HG03280 (cell line): ENCODE results near the gene ADAMTSL3.

Source experiments
- ATAC-seq: cut with Tn5 transposase; IDR thresholded peaks from one replicate; pipeline ENCODE4 v1.9.1; 2021; ENCODE audit warnings: mild to moderate bottlenecking, moderate library complexity; ENCODE audit not compliant: unreplicated experiment

Gene ADAMTSL3

DNA sequence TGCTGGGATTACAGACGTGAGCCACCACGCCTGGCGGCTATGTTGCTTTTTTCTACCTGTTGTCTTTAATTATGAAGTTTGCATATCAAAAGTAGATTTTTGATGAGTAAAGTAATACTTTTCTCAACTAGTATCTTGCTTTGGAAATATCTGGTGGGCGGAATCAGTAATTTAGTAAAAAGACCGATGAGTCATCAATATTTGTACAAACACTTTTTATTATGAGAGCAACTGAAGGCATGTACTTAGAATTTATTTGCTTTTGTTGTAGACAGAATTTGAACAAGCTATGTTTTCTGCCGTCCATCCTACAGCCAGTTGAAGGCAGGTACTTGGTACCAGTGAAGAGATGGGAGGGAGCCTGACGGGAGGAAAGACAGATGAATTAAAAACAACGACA is 164.7 kb downstream of the ADAMTSL3 start:
- no peak for ATAC-seq

DNA sequence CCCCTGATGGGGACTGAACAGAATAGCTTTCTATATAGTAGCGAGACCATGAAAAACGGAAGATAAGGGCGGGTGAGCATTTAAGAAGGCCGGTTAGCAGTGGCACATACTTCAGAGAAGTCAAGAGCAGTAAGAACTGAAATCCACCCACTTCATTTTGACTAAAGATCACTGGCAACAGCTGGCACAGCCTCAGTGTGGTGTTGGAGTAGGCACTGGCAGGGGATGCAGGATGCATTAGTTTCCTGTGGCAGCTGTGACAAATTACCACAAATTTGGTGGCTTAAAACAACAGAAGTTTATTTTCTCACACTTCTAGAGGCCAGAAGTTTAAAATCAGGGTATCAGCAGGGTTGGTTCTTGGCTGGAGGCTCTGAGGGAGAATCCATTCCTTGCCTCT is 176.5 kb downstream of the ADAMTSL3 start:
- no peak for ATAC-seq

DNA sequence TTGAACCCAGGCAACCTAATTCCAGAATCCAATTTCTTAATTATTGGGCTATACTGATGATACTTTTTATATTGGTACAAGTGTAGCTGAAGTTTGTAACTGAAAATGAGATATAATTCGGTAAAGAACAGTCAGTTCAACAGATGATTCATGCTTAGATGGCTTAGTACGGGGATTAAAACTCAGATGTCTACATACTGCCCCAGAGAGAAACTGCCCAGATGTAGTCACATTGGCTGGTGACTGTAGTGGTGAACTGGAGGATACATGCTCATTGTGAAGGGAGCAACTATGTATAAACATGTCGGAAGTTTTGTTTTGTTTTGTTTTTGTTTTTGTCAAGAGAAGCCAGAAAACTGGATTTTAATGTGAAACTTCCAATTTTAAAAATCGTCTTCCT is 179.6 kb downstream of the ADAMTSL3 start:
- ATAC-seq = no peak

DNA sequence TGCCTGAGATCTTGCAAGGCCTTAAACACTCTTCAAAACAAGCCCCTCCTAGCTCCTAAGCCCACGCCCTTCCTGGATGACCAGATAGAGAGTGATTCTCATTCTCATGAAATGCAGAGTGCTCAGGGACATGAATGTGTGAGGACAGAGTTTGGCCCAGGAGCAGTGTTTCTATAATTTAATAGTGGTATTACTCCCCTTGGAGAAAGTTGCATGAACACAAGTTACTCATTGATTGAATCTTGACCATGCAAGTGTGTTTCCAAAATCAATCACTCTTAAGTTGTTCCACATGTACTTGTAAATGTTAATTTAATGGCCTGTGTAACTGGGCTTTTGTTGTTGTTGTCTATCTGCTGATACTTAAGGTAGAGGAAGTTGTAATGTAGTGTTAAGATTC is 181.6 kb downstream of the ADAMTSL3 start:
- no peak for ATAC-seq

DNA sequence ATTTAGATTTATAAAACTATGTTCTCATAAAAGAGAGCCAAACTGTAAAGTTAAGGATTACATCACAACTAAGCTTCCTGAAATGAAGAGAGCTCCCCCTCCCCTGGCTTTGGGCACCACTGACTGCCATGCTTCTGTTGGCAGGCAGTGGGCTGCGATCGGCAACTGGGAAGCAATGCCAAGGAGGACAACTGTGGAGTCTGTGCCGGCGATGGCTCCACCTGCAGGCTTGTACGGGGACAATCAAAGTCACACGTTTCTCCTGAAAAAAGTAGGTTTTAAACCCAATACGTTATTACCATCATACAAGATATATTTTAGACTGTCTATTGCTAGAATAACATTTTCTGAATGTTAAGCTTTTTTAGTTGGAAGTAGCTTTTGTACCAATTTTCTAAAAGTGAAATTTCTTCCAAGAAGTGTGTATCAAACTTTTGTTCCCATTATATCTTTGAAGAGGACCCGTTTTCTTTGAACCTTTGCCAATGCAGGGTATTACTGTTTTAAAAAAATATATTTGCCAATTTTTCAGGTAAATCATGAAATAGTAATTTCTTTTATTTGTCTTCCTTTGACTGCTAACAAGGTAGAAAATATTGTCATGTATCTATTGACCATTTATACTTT is 184.1 kb downstream of the ADAMTSL3 start:
- ATAC-seq = no peak

DNA sequence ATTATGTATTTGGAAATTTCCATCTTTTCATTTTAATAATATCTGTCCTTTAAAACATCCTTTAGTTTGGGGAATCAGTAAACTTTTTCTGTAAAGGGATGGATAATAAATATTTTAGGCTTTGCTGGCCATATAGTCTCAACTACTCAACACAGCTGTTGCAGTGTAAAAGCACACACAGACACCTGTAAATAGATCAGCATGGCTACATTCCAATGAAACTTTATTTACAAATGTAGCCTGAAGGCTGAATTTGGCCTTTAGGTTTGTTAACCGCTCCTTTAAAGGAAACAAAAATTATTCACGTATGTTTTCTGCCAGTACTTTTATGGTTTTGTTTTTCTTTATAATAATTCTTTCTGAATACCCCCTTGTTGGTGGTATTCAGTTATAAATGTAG is 184.8 kb downstream of the ADAMTSL3 start:
- no peak for ATAC-seq

DNA sequence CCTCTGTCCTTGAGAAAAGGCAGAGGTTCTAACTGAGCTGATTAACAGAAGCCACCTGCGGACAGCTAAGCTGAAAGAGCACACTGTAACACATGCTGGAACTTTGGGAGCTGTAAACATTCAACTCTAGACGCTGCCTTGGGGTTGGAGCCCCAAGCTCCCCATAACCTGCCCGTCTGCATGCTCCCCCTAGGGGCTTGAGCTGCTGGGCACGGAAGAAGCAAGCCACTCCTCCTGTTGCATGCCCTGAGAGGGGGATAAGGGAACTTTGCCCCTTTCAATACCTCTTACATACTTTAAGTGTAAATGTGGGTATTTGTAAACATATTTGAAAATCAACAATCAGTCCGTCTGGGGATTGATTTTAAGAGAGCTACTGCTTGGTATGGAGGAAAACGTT is 188.4 kb downstream of the ADAMTSL3 start:
- ATAC-seq = no peak

DNA sequence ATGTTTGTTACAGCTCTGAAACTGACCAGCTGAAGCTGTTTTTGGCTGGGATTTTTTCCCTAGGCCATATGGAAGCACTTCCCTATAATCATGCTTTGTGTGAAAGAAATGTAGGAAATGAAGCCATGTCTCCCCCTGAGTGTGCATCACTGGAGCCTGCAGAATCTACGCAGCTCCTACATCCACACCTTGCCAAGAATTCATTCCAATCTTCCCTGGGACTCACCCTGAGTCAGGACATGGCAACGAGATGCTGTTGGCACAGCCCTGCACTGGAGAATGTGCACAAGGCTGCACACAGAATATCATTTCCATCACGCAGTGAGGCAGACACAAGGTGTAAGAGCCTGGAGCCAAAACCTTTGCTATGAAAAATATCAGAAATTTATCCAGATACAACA is 189.5 kb downstream of the ADAMTSL3 start:
- ATAC-seq = no peak

DNA sequence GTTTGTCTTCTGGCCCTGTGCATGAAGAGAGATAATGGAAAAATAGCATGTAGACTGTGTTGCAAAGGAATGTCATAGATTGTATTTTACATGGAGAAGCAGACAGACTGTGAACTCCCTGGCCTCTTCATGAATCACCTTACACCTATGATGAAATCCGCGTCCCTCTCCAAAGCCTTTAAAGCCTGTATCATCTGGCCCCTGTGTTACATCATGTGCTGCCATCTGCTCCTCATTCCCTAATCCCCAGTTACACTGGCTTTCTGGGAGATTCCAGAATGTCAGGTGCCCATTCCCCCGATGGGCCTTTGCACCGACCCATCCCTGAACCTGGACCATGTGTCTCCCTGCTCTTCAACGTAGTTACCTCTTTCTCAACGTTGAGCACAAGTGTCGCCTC is 190.8 kb downstream of the ADAMTSL3 start:
- no peak for ATAC-seq

DNA sequence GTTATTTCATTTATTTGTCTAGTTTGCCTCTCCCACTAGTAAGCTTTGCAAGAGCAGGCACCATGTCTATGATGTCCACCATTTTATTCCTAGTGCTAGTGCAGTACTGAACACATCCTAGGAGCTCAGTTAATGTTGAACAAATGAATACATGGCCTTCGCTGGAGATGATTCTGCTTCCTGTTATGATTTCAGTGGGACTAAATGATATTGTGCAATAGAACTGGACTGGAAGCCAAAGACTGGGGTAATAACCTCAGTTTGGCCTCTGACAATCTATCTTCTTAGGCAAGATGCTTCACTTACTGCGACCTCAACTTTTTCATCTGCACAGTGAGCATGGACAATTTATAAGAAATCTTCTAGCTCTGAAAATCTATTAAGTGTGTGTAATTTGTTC is 191.3 kb downstream of the ADAMTSL3 start:
- ATAC-seq = no peak

DNA sequence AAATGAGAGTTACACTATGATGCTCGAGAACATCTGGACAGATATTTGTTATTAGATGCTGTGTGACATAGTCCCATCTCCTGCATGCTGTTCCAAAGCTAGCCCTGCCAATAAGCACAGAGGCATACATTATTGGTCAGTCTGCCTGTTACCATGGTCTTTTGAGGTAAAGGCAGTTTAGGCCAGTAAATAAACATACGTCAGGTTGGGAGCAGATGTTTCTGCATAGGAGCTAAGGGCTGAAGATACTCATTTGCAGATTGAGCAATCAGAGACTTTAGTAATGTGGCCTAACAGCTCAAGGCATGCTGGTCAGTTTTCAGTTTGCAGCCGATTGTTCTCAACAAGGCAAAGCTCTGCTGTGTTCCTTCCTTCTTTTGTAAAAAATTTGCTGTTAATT is 192.9 kb downstream of the ADAMTSL3 start:
- no peak for ATAC-seq

DNA sequence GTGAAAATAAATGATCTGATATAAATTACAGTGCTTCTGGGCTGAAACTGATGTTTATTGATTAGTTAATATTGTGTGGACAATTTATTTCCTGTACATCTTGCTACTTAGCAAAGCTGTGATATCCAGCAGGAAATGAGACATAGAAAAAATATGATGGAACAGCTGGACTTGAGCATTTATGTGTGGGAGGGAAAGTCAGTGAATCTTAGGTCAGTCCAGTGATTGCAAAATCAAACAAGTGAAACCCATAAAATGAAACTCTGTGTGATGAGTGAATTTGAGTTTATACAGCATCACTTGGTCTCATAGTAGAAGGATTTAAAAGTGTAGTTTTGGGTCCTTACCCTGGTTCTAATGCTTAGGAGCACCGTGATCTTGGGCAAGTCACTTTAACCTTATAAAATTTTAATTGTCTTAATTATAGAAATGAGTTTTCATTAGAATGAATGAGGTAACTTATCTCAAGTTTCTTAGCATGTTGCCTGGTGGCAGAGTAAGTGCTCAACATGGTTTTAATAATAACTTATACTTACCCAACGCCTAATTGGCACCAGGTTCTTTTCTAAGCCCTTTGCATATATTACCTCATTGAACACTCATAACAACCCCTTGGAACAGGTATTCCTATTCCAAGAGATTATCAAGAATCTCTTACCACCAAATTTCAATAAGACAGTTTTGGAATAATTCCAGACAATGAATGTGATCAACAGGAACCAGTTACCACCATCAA is 194.6 kb downstream of the ADAMTSL3 start:
- no peak for ATAC-seq

DNA sequence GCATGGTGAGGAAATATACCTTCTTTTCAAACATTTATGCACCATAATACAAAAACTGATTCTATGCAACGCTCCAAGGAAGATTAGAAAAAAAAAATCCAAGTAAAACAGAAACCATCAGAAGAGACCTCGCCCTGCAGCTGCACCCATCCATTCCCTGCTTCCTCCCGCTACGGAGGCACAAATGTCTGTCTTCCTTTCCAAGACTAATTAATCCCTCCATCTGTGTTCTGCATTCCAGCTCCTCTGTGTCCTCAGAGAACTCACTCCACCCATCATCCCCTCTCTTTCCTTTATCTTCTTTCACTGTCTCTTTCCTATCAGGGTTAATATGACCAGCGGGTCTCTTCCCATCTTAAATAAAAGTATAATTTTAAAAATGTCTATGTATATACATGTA is 196.1 kb downstream of the ADAMTSL3 start:
- ATAC-seq = no peak

DNA sequence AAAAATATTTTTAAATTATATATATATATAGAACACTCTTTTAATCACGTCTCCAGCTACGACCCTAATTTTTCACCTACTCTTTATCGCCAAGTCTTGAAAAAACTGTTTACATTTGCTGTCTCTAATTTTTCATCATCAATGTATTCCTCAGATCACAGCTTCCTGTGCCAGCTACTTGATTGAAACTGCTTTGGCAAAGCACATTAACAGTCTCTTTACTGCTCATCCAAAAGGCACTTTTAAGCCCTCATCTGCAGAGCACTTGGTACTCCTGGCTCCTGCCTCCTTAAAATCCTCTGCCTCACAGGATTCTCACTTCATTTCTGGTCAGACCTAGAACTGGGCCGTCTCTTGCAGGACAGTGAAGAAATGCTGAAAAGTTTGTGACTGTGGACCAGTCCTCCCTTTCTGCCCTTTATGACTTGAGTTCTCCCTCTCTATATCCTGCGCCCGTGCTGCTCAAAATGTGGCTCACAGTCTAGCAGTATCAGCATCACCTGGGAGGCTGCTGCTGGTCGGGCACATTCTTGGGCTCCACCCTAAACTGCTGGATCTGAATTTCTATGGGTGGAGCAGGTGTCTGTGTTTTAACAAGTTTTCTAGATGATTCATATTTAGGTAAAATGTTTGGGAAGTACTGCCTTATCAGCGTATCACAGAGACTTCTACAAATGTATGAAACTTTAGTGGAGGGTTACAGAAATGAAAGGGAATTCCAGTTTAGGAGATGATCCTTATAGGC is 196.8 kb downstream of the ADAMTSL3 start:
- ATAC-seq = no peak

DNA sequence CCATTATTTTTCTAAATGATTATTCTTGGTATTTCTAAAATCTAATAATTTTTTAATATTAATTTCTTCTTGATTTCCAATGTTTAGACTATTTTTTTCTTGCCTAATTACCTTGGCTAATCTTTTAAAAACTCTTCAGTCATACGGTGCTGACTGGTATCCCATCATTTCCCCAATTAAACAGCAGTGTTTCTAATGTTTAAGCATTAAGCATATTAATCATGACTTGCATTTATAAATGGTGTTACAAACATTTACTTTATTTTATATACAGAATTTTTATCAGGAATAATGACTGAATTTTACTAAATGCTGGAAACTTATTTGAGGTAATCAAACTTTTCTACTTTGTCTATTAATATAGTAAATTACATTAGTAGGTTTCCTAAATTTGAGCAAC is 199.3 kb downstream of the ADAMTSL3 start:
- no peak for ATAC-seq

DNA sequence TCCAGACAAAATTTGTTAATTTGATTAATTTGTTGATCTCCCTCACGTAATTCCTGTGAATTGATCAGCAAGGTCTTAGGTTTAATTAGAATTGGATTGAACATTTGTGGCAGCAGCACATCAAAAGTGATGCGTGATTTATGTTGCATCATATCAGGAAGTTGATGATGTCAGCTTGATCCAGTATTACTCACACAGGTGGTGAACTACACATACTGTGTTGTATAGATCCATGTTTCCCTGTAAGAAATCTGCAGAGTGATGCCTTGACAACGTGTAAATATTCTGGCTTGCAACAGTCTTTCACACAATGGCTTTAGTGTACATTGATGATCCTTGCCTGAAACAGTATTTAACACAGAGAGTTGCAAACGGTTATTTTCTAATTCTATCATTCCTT is 200.4 kb downstream of the ADAMTSL3 start:
- ATAC-seq = no peak

DNA sequence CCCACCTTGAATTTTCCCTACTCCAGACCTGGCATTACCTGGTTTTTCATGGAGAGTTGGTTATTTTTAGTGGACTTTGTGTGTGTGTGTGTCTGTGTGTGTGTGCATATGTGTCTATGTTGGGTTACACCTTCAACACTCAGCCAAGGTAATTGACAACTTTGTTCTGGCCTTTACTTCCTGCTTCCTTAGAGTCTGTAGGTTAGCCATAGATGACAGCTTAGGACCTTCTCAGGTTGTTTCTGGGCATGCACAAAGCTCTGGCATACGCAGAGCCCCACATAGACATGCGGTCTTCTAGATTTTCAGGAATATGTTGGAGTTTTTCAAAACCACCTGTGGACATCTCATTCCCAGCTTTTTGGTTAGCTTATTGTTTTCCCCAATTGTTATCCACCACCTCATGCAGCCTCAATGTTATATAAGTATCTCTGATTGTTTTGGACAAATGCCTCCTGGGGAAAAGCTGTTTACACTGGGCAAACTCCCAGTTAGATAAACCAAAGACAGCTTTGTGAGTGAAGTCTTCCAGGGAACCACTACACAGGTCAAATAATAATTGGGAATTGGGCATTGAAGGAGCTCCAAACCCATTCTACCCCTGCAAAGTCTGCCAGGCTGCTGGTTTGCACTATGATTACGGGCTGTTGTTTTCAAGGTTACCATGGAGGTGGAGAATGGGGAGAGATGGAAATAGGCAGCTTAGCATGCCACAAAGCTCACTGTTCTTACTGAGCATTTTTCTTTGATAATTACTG is 201.2 kb downstream of the ADAMTSL3 start:
- ATAC-seq = no peak

DNA sequence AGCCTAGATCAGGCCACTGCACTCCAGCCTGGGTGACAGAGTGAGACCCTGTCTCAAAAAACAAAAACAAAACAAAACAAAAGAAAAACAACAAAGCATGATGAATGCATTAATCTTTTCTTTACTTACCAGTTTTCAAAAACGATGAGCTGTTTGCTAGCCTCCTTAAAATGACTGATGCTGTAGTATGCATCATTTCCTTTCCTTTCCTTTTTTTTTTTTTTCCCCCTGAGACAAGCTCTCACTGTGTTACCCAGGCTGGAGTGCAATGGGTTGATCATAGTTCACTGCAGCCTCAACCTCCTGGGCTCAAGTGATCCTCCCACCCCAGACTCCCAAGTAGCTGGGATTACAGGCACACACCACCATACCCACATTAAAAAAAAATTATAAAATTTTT is 202.0 kb downstream of the ADAMTSL3 start:
- no peak for ATAC-seq

DNA sequence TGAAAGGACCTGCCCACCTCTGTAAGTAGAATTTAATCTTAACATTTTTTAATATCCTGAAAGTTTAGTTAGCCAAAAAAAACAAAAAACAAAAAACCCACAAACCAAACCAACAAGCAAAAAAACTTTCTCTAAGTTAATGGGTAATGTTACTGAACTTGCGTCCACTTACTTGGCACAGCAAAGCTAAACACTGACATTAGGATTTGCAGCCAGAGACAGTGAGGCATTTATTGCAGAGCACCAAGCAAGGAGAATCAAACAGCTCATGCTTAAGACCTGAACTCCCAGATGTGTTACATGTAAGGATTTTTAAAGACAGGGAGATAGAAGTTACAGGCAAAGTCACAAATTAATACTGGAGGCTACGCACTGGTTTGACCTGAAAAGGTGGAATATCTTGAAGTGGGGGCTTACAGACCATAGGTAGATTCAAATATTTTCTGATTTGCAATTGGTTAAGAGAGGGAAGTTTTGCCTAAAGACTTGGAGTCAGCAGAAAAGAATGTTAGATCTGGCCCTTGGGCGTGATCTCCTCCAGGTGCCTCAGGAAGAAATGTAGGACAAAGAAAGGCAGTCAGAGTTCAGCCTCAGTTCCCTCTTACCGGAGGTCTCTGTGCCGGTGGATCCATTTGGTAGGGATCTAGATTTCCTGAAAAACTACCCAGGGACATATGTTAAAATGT is 205.0 kb downstream of the ADAMTSL3 start:
- no peak for ATAC-seq

DNA sequence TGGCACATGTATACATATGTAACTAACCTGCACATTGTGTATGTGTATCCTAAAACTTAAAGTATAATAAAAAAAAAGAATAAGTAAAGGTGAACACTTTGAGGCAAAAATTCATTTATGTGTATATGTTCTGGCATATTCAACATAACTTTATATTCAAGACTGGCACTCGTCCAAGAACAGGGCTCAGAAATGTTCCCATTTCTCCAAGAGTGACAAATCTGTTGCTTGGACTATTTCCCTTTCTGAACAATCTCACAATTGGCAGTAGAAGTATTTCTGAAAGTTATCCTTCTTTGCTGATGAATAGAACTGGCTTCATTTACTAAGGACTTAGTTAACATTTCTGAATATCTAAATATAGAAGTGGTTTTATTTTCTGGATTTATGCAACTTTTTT is 212.8 kb downstream of the ADAMTSL3 start:
- ATAC-seq = no peak

DNA sequence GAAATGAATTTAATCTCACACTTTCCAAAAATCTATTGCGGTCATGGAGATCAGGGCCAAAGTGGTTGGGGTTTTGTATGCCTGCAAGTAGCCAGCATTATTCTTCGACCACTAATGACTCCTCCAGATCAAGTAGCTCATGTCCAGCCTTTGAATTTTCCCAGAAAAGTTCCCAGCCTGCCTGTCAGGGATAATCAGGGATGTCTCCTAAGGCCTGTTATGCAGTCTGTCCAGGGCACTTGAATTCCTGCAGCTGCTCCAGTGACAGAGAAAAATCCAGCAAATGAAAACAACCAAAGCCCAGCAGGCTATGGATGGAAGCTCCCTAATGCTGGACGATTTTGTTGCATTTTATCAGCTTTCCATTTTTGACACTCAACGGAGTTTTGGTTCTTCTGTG is 215.4 kb downstream of the ADAMTSL3 start:
- ATAC-seq = no peak
